ENCODE results near the gene ERCC1.
"Not testable (repeated sequence)": the region's sequence is repeated elsewhere in the genome, so short reads cannot be mapped to it uniquely, and the experiment has no call there.

Gene ERCC1

GRCh38 chr19:45455707-45456499, 32.2 kb upstream of the ERCC1 start:
- DNase-seq (ENCODE audit: low read depth) = peak; percentile 100

- no peak for DNase-seq (ENCODE audit: low read depth)
Observed at GRCh38 chr19:45451850-45452387, 28.2 kb upstream of the ERCC1 start.

- DNase-seq (ENCODE audit: low read depth) = peak; percentile 77
Observed at GRCh38 chr19:45451131-45451849, 27.6 kb upstream of the ERCC1 start.

- DNase-seq (ENCODE audit: low read depth) = no peak
Observed at GRCh38 chr19:45450012-45450333, 26.3 kb upstream of the ERCC1 start.

- DNase-seq (ENCODE audit: low read depth) = no peak
Observed at GRCh38 chr19:45448887-45449299, 25.2 kb upstream of the ERCC1 start.

GRCh38 chr19:45448425-45448756, 24.7 kb upstream of the ERCC1 start:
- no peak for DNase-seq (ENCODE audit: low read depth)

- no peak for DNase-seq (ENCODE audit: low read depth)
Observed at GRCh38 chr19:45446944-45447343, 23.2 kb upstream of the ERCC1 start.

- DNase-seq (ENCODE audit: low read depth) = no peak
Observed at GRCh38 chr19:45446295-45446694, 22.6 kb upstream of the ERCC1 start.

GRCh38 chr19:45445139-45445538, 21.4 kb upstream of the ERCC1 start:
- no peak for DNase-seq (ENCODE audit: low read depth)

GRCh38 chr19:45444318-45445041, 20.8 kb upstream of the ERCC1 start:
- DNase-seq (ENCODE audit: low read depth) = peak; percentile 83

GRCh38 chr19:45443462-45444317, 20.0 kb upstream of the ERCC1 start:
- peak; percentile 71 for DNase-seq (ENCODE audit: low read depth)

- DNase-seq (ENCODE audit: low read depth) = no peak
Observed at GRCh38 chr19:45442778-45443461, 19.2 kb upstream of the ERCC1 start.

- DNase-seq (ENCODE audit: low read depth) = no peak
Observed at GRCh38 chr19:45442408-45442777, 18.7 kb upstream of the ERCC1 start.

GRCh38 chr19:45440873-45441654, 17.3 kb upstream of the ERCC1 start:
- DNase-seq (ENCODE audit: low read depth) = peak; percentile 67

- no peak for DNase-seq (ENCODE audit: low read depth)
Observed at GRCh38 chr19:45440259-45440638, 16.5 kb upstream of the ERCC1 start.

- DNase-seq (ENCODE audit: low read depth) = peak; percentile 78
Observed at GRCh38 chr19:45439569-45440258, 16.0 kb upstream of the ERCC1 start.

- DNase-seq (ENCODE audit: low read depth) = no peak
Observed at GRCh38 chr19:45439190-45439568, 15.5 kb upstream of the ERCC1 start.

- DNase-seq (ENCODE audit: low read depth) = no peak
Observed at GRCh38 chr19:45437328-45437727, 13.6 kb upstream of the ERCC1 start.

GRCh38 chr19:45432543-45432942, 8.8 kb upstream of the ERCC1 start:
- not testable (repeated sequence) for DNase-seq (ENCODE audit: low read depth)

- DNase-seq (ENCODE audit: low read depth) = peak; percentile 69
Observed at GRCh38 chr19:45431008-45431407, 7.3 kb upstream of the ERCC1 start.

Data from iris pigment epithelial cell (primary cell).